Cardiac muscle cell (in vitro differentiated cells and primary cell): ENCODE measurements around the gene EDARADD. TPM values are rescaled to one million over a fixed set of nuclear protein-coding genes. Genes with fewer than 3 reads are reported as not detected.

Experiments
- DNase-seq, 2 donors: peaks; one replicate each; pipeline versions ENCODE4 v3.0.0 to v3.0.0-alpha.2; 2010 to 2017; ENCODE audit warnings: low read depth in 1 of 2, low spot score in 1 of 2
- H3K27ac ChIP-seq: fragments of 200-600 bp; sonication (generic); 2 replicates; pipeline ENCODE4 v1.5.1; 2016
- H3K27me3 ChIP-seq: fragments of 200-600 bp; sonication (generic); 2 replicates; pipeline ENCODE4 v1.6.0; 2016; ENCODE audit warnings: control low read depth
- H3K36me3 ChIP-seq: fragments of 200-600 bp; sonication (generic); 2 replicates; pipeline ENCODE4 v1.5.1; 2016; ENCODE audit warnings: control low read depth
- H3K4me1 ChIP-seq: fragments of 200-600 bp; sonication (generic); 2 replicates; pipeline ENCODE4 v1.8.1; 2017; ENCODE audit warnings: low read depth, mild to moderate bottlenecking, mixed run types
- H3K4me3 ChIP-seq: fragments of 200-600 bp; sonication (generic); 2 replicates; pipeline ENCODE4 v1.5.1; 2016; ENCODE audit warnings: mild to moderate bottlenecking
- H3K9me3 ChIP-seq: fragments of 200-600 bp; sonication (generic); 2 replicates; pipeline ENCODE4 v1.5.1; 2017; ENCODE audit warnings: low read depth, mild to moderate bottlenecking, control low read depth
- CTCF ChIP-seq: IDR thresholded peaks from 2 replicates; pipeline ENCODE4 v1.5.1; 2012; ENCODE audit warnings: low read depth, mild to moderate bottlenecking, low read length
- polyA plus RNA-seq: library from polyadenylated mRNA; unstranded; fragments of >200 nt; fragmentation: Nextera tagmentation; extraction: Ambion mirVana; gene quantifications from 2 replicates; pipeline ENCODE4 v1.2.1, GENCODE V29; 2016
- total RNA-seq: library from RNA; depleted of rRNA; stranded (reverse); fragments of >200 nt; gene quantifications from 2 replicates; pipeline ENCODE4 v1.2.3, GENCODE V29; 2016

The EDARADD gene
- total and polyA plus RNA-seq, 2 experiments from 2014 or later, result 0.24 to 0.77 TPM

GRCh38 chr1:236514703-236515442 lies 120.8 kb downstream of the EDARADD start:
- H3K36me3 ChIP-seq, result no peaks in the 10 kb centered on the region
- H3K4me1 ChIP-seq, result no peaks in the 10 kb centered on the region
- H3K27me3 ChIP-seq, result no peaks in the 10 kb centered on the region
- TF ChIP-seq CTCF, result no peak
- no peak for DNase-seq
- no peaks in the 10 kb centered on the region for H3K9me3 ChIP-seq
- no peak overlapping the region for H3K4me3 ChIP-seq
- H3K27ac ChIP-seq, result no peak overlapping the region

- Histone ChIP-seq H3K27me3 (no peaks in the 10 kb centered on the region), H3K9me3 (no peaks in the 10 kb centered on the region), H3K4me1 (no peaks in the 10 kb centered on the region), H3K36me3 (no peaks in the 10 kb centered on the region), H3K4me3 (no peak overlapping the region), H3K27ac (no peak overlapping the region)
- DNase-seq, result peak in 1 of 2 donors; percentile 58
- no peak for TF ChIP-seq CTCF
Measured at GRCh38 chr1:236515443-236515958, 121.4 kb downstream of the EDARADD start.

GRCh38 chr1:236516929-236517704 lies 123.0 kb downstream of the EDARADD start:
- no peak for TF ChIP-seq CTCF
- Histone ChIP-seq H3K27ac (no peak overlapping the region), H3K9me3 (no peaks in the 10 kb centered on the region), H3K36me3 (no peaks in the 10 kb centered on the region), H3K4me3 (no peak overlapping the region), H3K4me1 (no peaks in the 10 kb centered on the region), H3K27me3 (no peaks in the 10 kb centered on the region)
- DNase-seq, result peak in 1 of 2 donors; percentile 86

GRCh38 chr1:236518322-236518721 lies 124.2 kb downstream of the EDARADD start:
- Histone ChIP-seq H3K4me1 (no peaks in the 10 kb centered on the region), H3K36me3 (no peaks in the 10 kb centered on the region), H3K9me3 (no peaks in the 10 kb centered on the region), H3K4me3 (no peak overlapping the region), H3K27ac (no peak overlapping the region), H3K27me3 (no peaks in the 10 kb centered on the region)
- no peak for TF ChIP-seq CTCF
- peak in 1 of 2 donors; percentile 56 for DNase-seq

- TF ChIP-seq CTCF, result no peak
- no peaks in the 10 kb centered on the region for H3K36me3 ChIP-seq
- H3K4me1 ChIP-seq, result no peaks in the 10 kb centered on the region
- H3K27me3 ChIP-seq, result no peaks in the 10 kb centered on the region
- H3K4me3 ChIP-seq, result no peak overlapping the region
- H3K9me3 ChIP-seq, result no peaks in the 10 kb centered on the region
- no peak for DNase-seq
- no peak overlapping the region for H3K27ac ChIP-seq
Measured at GRCh38 chr1:236520445-236521005, 126.4 kb downstream of the EDARADD start.
